HCEC 1CT (cell line): ENCODE results near the gene INPPL1.
A peak's percentile ranks its signal among the peaks of the same experiment; 100 is the strongest.

Source experiments
- DNase-seq: peaks from one replicate; pipeline ENCODE4 v3.0.0-alpha.2; 2017

INPPL1 gene

GRCh38 chr11:72233773-72234513 is 9.4 kb downstream of the INPPL1 start:
- no peak for DNase-seq

GRCh38 chr11:72234514-72234830 is 9.9 kb downstream of the INPPL1 start:
- no peak for DNase-seq

GRCh38 chr11:72234920-72235319 is 10.4 kb downstream of the INPPL1 start:
- no peak for DNase-seq

- no peak for DNase-seq
Observed at GRCh38 chr11:72235351-72236057, 10.9 kb downstream of the INPPL1 start.

GRCh38 chr11:72236083-72236697 is 11.6 kb downstream of the INPPL1 start:
- DNase-seq = no peak

GRCh38 chr11:72236774-72237111 is 12.2 kb downstream of the INPPL1 start:
- no peak for DNase-seq

- DNase-seq = no peak
Observed at GRCh38 chr11:72237112-72237931, 12.8 kb downstream of the INPPL1 start.

GRCh38 chr11:72238040-72238450 is 13.5 kb downstream of the INPPL1 start:
- peak; percentile 67 for DNase-seq

GRCh38 chr11:72238492-72239312 is 14.1 kb downstream of the INPPL1 start:
- no peak for DNase-seq

GRCh38 chr11:72239313-72239848 is 14.8 kb downstream of the INPPL1 start:
- peak; percentile 38 for DNase-seq

- DNase-seq = peak; percentile 16
Observed at GRCh38 chr11:72239849-72240460, 15.4 kb downstream of the INPPL1 start.

GRCh38 chr11:72240461-72241290 is 16.1 kb downstream of the INPPL1 start:
- DNase-seq = no peak

- DNase-seq = no peak
Observed at GRCh38 chr11:72241291-72241781, 16.8 kb downstream of the INPPL1 start.

GRCh38 chr11:72242141-72242540 is 17.6 kb downstream of the INPPL1 start:
- no peak for DNase-seq

- DNase-seq = no peak
Observed at GRCh38 chr11:72243173-72244059, 18.8 kb downstream of the INPPL1 start.

GRCh38 chr11:72244060-72244360 is 19.4 kb downstream of the INPPL1 start, which contains the start of gene PHOX2A:
TSS of gene PHOX2A (minus strand) at chr11:72244176. CDS start at chr11:72244004, 172 bp downstream.
- no peak for DNase-seq

- no peak for DNase-seq
Observed at GRCh38 chr11:72244361-72245262, 20.0 kb downstream of the INPPL1 start.

GRCh38 chr11:72245263-72245816 is 20.8 kb downstream of the INPPL1 start:
- no peak for DNase-seq
